GF-D8 (cell line): ENCODE measurements around the gene SPRY4.
"Not testable (repeated sequence)": the region's sequence is repeated elsewhere in the genome, so short reads cannot be mapped to it uniquely, and the experiment has no call there.

Source experiments
- DNase-seq: peaks from one replicate; lab custom pipeline; 2025; lab: John Stamatoyannopoulos, UW

The SPRY4 gene

GRCh38 chr5:142295084-142295758, 29.6 kb downstream of the SPRY4 start:
- no peak for DNase-seq

- DNase-seq: no peak
These were observed 31.3 kb downstream of the SPRY4 start for GRCh38 chr5:142293486-142293885.

- no peak for DNase-seq
These were observed 32.0 kb downstream of the SPRY4 start for GRCh38 chr5:142292808-142293207.

GRCh38 chr5:142292249-142292648, 32.6 kb downstream of the SPRY4 start:
- DNase-seq: no peak

GRCh38 chr5:142290577-142291299, 34.1 kb downstream of the SPRY4 start:
- DNase-seq: no peak

GRCh38 chr5:142289708-142290576, 34.9 kb downstream of the SPRY4 start:
- no peak for DNase-seq

GRCh38 chr5:142287973-142288313, 36.9 kb downstream of the SPRY4 start:
- no peak for DNase-seq

- no peak for DNase-seq
These were observed 37.5 kb downstream of the SPRY4 start for GRCh38 chr5:142287096-142287972.

GRCh38 chr5:142286111-142286510, 38.7 kb downstream of the SPRY4 start:
- no peak for DNase-seq

- DNase-seq: no peak
These were observed 41.5 kb downstream of the SPRY4 start for GRCh38 chr5:142283304-142283703.

- DNase-seq: no peak
These were observed 42.9 kb downstream of the SPRY4 start for GRCh38 chr5:142281966-142282365.

GRCh38 chr5:142281008-142281367, 43.8 kb downstream of the SPRY4 start:
- DNase-seq: no peak

- DNase-seq: no peak
These were observed 44.5 kb downstream of the SPRY4 start for GRCh38 chr5:142280066-142281007.

GRCh38 chr5:142278627-142279026, 46.2 kb downstream of the SPRY4 start:
- no peak for DNase-seq

GRCh38 chr5:142277796-142278195, 47.0 kb downstream of the SPRY4 start:
- DNase-seq: no peak

- DNase-seq: no peak
These were observed 48.3 kb downstream of the SPRY4 start for GRCh38 chr5:142276517-142276916.

GRCh38 chr5:142275496-142275895, 49.3 kb downstream of the SPRY4 start:
- no peak for DNase-seq

GRCh38 chr5:142272596-142272995, 52.2 kb downstream of the SPRY4 start:
- DNase-seq: not testable (repeated sequence)

GRCh38 chr5:142264084-142264483, 60.7 kb downstream of the SPRY4 start:
- not testable (repeated sequence) for DNase-seq

- DNase-seq: no peak
These were observed 61.5 kb downstream of the SPRY4 start for GRCh38 chr5:142263346-142263745.

GRCh38 chr5:142262683-142263082, 62.1 kb downstream of the SPRY4 start:
- DNase-seq: no peak
